Neural progenitor cell (in vitro differentiated cells): ENCODE data around the gene CLEC4E. TPM values are rescaled to one million over a fixed set of nuclear protein-coding genes. Genes with fewer than 3 reads are reported as not detected.

Source experiments
- DNase-seq: peaks from one replicate; pipeline ENCODE4 v3.0.0-alpha.2; 2016; ENCODE audit warnings: low spot score
- H2AFZ ChIP-seq: fragments of 200-600 bp; sonication (generic); replicated peaks from 2 replicates; pipeline ENCODE4 v1.6.1; 2016; ENCODE audit warnings: antibody characterized with exemption
- H3F3A ChIP-seq: fragments of 200-600 bp; sonication (generic); 2 replicates; pipeline ENCODE4 v1.6.1; 2016; ENCODE audit warnings: antibody characterized with exemption, low read depth
- H3K27ac ChIP-seq: fragments of 200-600 bp; sonication (generic); 2 replicates; pipeline ENCODE4 v1.5.1; 2016; ENCODE audit warnings: mild to moderate bottlenecking
- H3K27me3 ChIP-seq: fragments of 200-600 bp; sonication (generic); 2 replicates; pipeline ENCODE4 v1.6.1; 2016; ENCODE audit warnings: mild to moderate bottlenecking, moderate library complexity
- H3K36me3 ChIP-seq: fragments of 200-600 bp; sonication (generic); 2 replicates; pipeline ENCODE4 v1.5.1; 2016
- H3K4me1 ChIP-seq: fragments of 200-600 bp; sonication (generic); 2 replicates; pipeline ENCODE4 v1.6.1; 2016; ENCODE audit warnings: mixed run types
- H3K4me2 ChIP-seq: fragments of 200-600 bp; sonication (generic); 2 replicates; pipeline ENCODE4 v1.6.1; 2016
- H3K4me3 ChIP-seq: fragments of 200-600 bp; sonication (generic); 2 replicates; pipeline ENCODE4 v1.5.1; 2016
- H3K79me2 ChIP-seq: fragments of 200-600 bp; sonication (generic); 2 replicates; pipeline ENCODE4 v1.6.1; 2016; ENCODE audit warnings: low read depth
- H3K9ac ChIP-seq: fragments of 200-600 bp; sonication (generic); 2 replicates; pipeline ENCODE4 v1.6.1; 2016
- H3K9me3 ChIP-seq: fragments of 200-600 bp; sonication (generic); 2 replicates; pipeline ENCODE4 v1.5.1; 2016; ENCODE audit warnings: low read depth
- H4K20me1 ChIP-seq: fragments of 200-600 bp; sonication (generic); 2 replicates; pipeline ENCODE4 v1.6.1; 2016; ENCODE audit warnings: low read depth
- H3K27ac Mint-ChIP-seq: 3 replicates; pipeline ENCODE4 v1.8.0; 2021; ENCODE audit warnings: mixed read lengths
- H3K27me3 Mint-ChIP-seq: 2 replicates; pipeline ENCODE4 v1.8.0; 2022; ENCODE audit warnings: low read depth, mild to moderate bottlenecking, inconsistent platforms, moderate library complexity, mixed read lengths; ENCODE audit not compliant: insufficient read depth
- H3K36me3 Mint-ChIP-seq: 3 replicates; pipeline ENCODE4 v1.8.0; 2021; ENCODE audit warnings: mixed read lengths
- H3K4me1 Mint-ChIP-seq: 3 replicates; pipeline ENCODE4 v1.8.0; 2021; ENCODE audit warnings: mixed read lengths
- H3K4me3 Mint-ChIP-seq: 3 replicates; pipeline ENCODE4 v1.8.0; 2021; ENCODE audit warnings: mild to moderate bottlenecking, moderate library complexity, mixed read lengths
- H3K9me3 Mint-ChIP-seq: 3 replicates; pipeline ENCODE4 v1.8.0; 2020; ENCODE audit warnings: mixed read lengths
- CTCF ChIP-seq: fragments of 200-600 bp; sonication (generic); IDR thresholded peaks from 2 replicates; pipeline ENCODE4 v1.5.1; 2017; ENCODE audit warnings: antibody characterized with exemption, mild to moderate bottlenecking
- EZH2 ChIP-seq: fragments of 200-600 bp; sonication (generic); IDR thresholded peaks from 2 replicates; pipeline ENCODE4 v1.6.1; 2017; ENCODE audit warnings: antibody characterized with exemption, mild to moderate bottlenecking, moderate library complexity
- EZH2phosphoT487 ChIP-seq: fragments of 200-600 bp; sonication (generic); IDR thresholded peaks from 2 replicates; pipeline ENCODE4 v1.6.1; 2017; ENCODE audit warnings: antibody characterized with exemption
- total RNA-seq: library from RNA; depleted of rRNA; stranded (reverse); fragments of >200 nt; gene quantifications from 2 replicates; pipeline ENCODE4 v1.2.3, GENCODE V29; 2015; ENCODE audit warnings: low replicate concordance

The CLEC4E gene
- total RNA-seq, 1 donor from 2014 or later, result not detected

GRCh38 chr12:8507596-8507995 lies 33.1 kb downstream of the CLEC4E start:
- no peaks in the 10 kb centered on the region for H3K27me3 Mint-ChIP-seq
- no peak for TF ChIP-seq CTCF
- TF ChIP-seq EZH2phosphoT487, result no peak
- no peak for TF ChIP-seq EZH2
- H2AFZ ChIP-seq, result no peak overlapping the region
- H3K27ac Mint-ChIP-seq, result peak overlapping the region; percentile 8
- H3K36me3 Mint-ChIP-seq, result no peaks in the 10 kb centered on the region
- no peak overlapping the region for H3K4me3 ChIP-seq
- no peaks in the 10 kb centered on the region for H3K9me3 ChIP-seq
- peaks cover 15% of the 10 kb centered on the region for H3K4me1 Mint-ChIP-seq
- no peak overlapping the region for H3K4me3 Mint-ChIP-seq
- no peak for DNase-seq
- H3K27me3 ChIP-seq, result no peaks in the 10 kb centered on the region
- no peak overlapping the region for H3K4me2 ChIP-seq
- no peaks in the 10 kb centered on the region for H3K79me2 ChIP-seq
- no peak overlapping the region for H3K9ac ChIP-seq
- H3K9me3 Mint-ChIP-seq, result no peaks in the 10 kb centered on the region
- H3F3A ChIP-seq, result no peaks in the 10 kb centered on the region
- H3K27ac ChIP-seq, result no peak overlapping the region
- H3K4me1 ChIP-seq, result no peaks in the 10 kb centered on the region
- no peaks in the 10 kb centered on the region for H3K36me3 ChIP-seq
- no peaks in the 10 kb centered on the region for H4K20me1 ChIP-seq

DNA sequence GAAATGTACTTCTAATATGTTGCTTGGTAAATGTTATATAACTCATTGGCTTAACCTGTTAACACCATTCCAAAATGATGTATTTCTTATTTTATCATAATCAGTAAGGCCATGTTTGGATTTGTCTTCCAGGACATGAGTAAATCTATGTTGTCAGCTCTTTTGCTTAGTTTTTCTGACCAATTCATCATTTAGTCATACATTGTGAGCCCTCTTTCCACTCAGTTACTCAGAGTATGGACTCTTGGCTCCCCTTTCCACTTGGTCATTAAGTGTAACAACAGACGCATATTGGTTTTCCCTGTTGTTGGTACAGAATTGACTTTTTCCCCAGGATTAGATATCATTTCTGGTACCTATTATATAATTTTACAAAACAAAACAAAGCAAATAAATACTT lies 36.4 kb downstream of the CLEC4E start:
- Histone ChIP-seq H3K79me2 (no peaks in the 10 kb centered on the region), H2AFZ (no peak overlapping the region), H3K4me3 (no peak overlapping the region), H3K27ac (no peak overlapping the region), H4K20me1 (no peaks in the 10 kb centered on the region), H3K36me3 (no peaks in the 10 kb centered on the region), H3K4me2 (no peak overlapping the region), H3K9ac (no peak overlapping the region), H3F3A (no peaks in the 10 kb centered on the region), H3K4me1 (no peaks in the 10 kb centered on the region), H3K9me3 (no peaks in the 10 kb centered on the region), H3K27me3 (no peaks in the 10 kb centered on the region)
- TF ChIP-seq EZH2 (no peak), CTCF (no peak), EZH2phosphoT487 (no peak)
- Mint-ChIP-seq H3K9me3 (no peaks in the 10 kb centered on the region), H3K27ac (no peak overlapping the region), H3K4me1 (peaks cover 15% of the 10 kb centered on the region), H3K27me3 (no peaks in the 10 kb centered on the region), H3K4me3 (no peak overlapping the region), H3K36me3 (no peaks in the 10 kb centered on the region)
- no peak for DNase-seq

GRCh38 chr12:8501720-8502119 lies 39.0 kb downstream of the CLEC4E start:
- Mint-ChIP-seq H3K27ac (no peak overlapping the region), H3K4me1 (peaks cover under 1% of the 10 kb centered on the region), H3K4me3 (no peak overlapping the region), H3K36me3 (no peaks in the 10 kb centered on the region), H3K9me3 (no peaks in the 10 kb centered on the region), H3K27me3 (no peaks in the 10 kb centered on the region)
- Histone ChIP-seq H4K20me1 (no peaks in the 10 kb centered on the region), H3F3A (no peaks in the 10 kb centered on the region), H3K4me3 (no peak overlapping the region), H3K9me3 (no peaks in the 10 kb centered on the region), H3K9ac (no peak overlapping the region), H3K4me2 (no peak overlapping the region), H2AFZ (no peak overlapping the region), H3K79me2 (no peaks in the 10 kb centered on the region), H3K4me1 (peaks cover under 1% of the 10 kb centered on the region), H3K27me3 (no peaks in the 10 kb centered on the region), H3K36me3 (no peaks in the 10 kb centered on the region), H3K27ac (no peak overlapping the region)
- no peak for DNase-seq
- TF ChIP-seq EZH2phosphoT487, result no peak
- TF ChIP-seq CTCF, result no peak
- TF ChIP-seq EZH2, result no peak
